ENCODE results near the gene PRSS58.
A peak's percentile ranks its signal among the peaks of the same experiment; 100 is the strongest.

PRSS58 gene, protein sequence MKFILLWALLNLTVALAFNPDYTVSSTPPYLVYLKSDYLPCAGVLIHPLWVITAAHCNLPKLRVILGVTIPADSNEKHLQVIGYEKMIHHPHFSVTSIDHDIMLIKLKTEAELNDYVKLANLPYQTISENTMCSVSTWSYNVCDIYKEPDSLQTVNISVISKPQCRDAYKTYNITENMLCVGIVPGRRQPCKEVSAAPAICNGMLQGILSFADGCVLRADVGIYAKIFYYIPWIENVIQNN

DNA sequence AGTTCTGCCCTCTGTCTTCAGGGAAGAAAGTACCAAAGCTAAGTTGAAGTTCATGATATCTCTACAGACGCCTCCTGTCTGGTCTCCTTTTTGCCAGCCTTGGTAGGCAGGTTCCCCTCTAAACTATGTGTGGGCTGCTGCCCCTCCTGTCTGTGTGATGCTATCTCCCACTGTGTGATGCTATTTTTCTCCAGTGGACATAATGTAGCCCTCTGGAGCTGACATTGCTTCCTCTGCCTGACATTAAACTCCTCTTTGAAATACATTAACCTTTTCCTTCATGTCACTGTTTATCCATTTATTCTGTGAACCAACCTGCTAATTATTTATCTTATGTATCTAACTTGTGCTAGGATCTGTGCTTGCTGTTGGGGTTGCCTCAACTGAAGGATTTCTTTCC lies at the start of gene PRSS58:
Gene PRSS58, minus strand, starts transcription at position 101 of the 400 bp plus-strand sequence. CDS start 351 bp downstream, outside the sequence.
- DNase-seq (ENCODE audit: low read depth): no peak

DNA sequence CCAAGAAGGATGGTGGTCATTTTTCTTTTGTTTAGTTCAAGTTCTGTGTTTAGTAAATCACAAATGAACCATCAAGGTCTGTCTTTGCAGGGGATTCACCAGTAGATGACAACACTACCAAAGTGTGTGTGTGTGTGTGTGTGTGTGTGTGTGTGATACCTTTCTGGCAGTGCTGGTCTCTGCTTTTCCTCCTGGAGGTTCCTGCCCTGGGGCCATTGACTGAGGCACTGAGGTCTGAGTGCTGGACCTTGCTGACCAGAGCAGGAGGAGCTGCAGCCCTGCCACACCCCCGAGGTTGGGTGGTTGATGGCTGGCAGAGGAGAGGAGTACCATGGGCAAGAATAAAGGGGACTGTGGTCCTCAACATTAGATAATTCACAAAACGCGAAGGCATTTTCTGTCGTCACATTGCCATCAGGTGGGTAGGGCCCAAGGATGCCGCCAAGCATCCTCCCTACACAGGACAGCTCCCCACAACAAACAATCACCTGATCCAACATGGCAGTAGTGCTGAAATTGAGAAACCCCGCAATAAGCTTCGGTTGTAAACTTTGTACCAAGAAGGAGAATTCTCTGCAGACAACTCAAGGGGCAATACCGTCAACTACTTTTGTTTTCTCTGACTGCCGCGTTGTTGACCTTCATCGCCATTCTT lies 49.5 kb upstream of the PRSS58 start:
- no peak for DNase-seq (ENCODE audit: low read depth)

DNA sequence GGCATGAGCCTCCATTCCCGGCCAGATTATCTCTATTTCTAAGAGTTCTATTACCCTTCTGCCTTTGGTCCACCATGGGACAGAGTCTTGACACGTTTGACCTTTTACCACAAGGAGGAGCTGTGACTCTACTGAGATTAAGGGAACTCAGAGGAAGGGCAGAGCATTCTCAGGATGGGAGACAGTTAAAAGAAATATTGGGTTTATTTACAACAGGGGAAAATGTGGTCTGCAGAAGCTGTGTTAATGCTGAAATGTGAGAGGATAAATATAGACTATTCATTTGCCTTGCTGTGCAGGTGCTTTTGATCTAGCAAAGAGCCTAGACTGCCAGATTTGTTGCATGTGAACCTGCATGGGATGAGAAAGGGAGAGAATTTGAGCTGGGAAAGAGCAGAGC lies 45.8 kb upstream of the PRSS58 start:
- DNase-seq (ENCODE audit: low read depth): no peak

DNA sequence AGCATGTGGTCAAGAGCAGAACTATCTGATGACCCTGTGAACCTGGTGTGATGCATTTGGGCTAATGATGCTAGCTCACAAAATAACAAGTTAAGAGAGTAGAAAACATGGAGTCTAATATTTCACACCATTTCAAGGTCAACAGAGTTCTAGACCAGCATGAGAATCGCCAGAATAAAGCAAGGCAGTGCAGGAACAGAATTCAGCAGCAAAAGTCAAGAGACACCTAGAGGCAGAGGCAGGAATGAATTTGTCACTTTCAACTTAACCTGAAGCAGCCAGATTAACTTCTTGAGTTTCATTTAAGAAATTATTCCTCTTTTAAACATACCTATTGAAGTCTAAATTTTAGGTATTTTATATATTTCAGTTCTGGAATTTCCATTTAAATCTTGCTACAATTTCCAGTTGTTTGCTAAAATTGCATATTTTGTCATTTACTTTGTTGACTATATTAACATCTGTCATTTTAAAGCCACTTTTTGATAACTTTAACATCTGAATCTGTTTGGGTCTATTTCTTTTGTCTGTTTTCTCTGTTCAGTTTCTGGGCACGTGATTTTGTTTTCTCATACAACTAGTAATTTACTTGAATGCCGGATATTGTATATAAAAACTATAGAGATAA lies 44.2 kb upstream of the PRSS58 start:
- no peak for DNase-seq (ENCODE audit: low read depth)

DNA sequence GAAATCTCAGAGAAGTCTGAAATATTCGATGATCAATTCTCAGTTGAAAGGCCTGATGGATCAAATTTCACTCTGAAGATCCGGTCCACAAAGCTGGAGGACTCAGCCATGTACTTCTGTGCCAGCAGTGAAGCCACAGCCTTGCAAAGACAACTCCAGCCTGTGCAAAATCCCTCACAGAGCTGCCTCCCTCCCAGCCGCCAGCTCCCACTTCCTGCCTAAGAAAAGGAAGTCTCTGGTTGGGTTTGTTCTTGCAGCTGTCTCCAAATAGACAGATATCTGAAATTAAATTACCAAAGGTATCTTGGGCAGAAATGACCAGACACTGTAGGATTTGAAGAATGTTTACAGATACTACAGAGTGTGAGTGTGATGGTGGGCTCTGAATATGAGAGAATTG lies 43.4 kb upstream of the PRSS58 start:
- DNase-seq (ENCODE audit: low read depth): no peak

DNA sequence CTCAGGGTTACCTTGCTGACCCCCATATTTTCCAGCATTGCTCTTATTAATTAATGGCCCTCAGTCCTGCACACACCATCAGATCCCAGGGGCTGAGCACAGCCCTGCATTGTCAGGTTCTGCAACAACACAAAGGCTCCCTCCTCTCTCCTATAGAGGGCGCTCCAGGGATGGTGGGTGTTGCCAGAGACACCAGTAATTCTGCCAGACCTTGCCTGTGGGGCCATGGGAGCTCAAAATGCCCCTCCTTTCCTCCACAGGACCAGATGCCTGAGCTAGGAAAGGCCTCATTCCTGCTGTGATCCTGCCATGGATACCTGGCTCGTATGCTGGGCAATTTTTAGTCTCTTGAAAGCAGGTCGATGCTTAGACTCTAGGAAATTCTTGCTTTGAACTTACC lies 42.8 kb upstream of the PRSS58 start:
- peak; percentile 15 for DNase-seq (ENCODE audit: low read depth)

DNA sequence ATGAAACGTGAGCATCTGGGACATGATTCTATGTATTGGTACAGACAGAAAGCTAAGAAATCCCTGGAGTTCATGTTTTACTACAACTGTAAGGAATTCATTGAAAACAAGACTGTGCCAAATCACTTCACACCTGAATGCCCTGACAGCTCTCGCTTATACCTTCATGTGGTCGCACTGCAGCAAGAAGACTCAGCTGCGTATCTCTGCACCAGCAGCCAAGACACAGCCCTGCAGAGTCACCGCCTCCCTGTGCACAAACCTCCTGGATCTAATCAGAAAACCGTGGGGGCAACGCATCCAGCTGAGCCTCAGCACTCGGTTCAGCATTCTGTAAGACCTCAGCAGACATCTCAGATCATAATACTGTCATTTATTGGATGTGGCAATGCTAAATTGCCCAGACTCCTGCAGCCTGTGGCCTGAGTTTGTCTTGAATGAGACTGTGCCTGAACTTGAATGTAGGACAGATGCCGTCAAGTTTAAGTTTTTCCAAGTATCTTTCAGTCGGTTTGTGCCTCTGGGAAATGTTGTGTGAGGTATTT lies 41.5 kb upstream of the PRSS58 start:
- no peak for DNase-seq (ENCODE audit: low read depth)

DNA sequence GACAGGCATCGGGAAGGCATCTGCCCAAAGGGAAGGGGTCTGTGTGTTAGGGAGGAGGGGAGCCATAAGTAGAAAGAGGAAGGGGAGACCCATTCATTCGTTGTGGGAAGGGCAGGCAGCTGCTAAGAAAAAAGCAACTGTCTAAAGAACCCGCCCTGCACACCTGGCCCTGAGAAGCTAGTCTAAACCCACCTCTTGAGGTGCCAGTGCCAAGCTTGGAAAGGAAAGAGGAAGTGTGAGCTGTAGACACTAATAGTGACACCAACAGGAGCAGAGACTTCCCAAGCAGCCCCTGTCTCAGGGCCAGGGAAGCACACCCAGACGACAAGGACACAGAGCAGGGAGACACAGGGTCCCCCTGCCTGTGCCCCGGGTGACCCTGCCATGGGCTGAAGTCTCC lies 40.8 kb upstream of the PRSS58 start:
- DNase-seq (ENCODE audit: low read depth): no peak

DNA sequence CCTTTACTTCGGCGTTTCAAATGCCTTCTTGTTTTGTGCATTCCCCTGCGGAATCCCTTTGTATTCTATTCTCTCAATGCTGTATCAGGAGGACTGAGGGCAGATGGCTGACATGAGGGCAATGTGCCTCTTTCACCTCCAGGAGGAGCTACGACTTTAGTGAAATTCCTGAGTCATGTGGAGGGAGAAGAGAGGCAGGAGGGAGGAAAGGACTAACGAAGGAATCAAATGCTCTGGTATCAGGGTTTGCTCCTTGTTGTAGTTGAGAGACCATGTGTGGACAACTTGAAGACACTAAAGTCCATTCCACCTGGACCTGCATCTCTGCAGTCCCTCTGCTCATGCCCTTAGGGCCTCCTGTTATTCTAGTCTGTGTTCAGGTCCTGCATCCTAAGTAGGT lies 40.2 kb upstream of the PRSS58 start:
- DNase-seq (ENCODE audit: low read depth): no peak

DNA sequence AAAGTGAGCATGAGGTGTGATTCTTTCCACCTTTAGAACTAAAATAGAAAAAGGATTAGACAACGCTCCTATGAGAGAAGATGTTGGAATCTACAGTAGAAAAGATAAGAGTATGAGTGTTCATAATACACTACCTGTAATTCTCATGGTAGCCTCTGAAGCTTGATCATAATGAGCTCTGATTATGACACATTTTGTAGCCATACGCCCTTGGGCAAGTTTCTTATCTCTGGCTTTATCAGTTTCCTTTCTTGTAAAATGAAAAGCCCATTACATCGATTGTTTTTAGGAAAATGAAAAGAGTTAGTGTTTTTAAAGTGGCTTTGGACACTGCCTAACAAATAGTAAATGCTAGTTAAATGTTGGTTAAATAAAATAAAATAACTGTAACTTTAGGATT lies 22.4 kb upstream of the PRSS58 start:
- no peak for DNase-seq (ENCODE audit: low read depth)

DNA sequence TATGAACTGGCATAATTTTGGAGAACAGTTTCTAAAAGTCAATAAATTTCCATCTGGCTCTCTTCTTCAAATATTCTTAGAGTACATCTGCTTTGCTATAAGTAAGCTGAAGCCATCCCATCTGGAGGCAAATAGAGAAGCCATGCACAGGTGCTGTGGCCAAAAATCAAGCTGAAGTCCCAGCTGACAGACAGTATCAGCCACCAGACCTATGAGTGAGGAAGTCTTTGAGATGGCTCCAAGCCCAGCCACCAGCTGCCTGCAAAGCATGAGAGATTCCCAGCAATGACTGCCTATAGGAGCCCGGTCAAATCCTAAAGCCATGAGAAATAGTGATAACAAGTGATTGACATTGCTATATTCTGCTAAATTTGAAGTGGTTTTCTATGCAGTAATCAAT lies 21.7 kb upstream of the PRSS58 start:
- no peak for DNase-seq (ENCODE audit: low read depth)

DNA sequence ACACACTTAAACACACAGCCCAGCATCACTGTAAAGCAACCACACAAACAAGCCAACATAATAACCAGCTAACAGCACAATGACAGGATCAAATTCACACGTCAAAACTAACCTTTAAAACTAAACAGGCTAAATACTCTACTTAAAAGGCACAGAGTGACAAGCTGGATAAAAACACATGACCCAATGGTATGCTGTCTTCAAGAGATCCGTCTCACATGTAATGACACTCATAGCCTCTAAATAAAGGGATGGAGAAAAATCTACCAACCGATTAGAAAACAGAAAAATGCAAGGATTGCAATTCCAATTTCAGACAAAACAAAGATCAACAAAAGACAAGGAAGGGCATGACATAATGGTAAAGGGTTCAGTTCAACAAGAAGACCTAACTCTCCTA lies 17.2 kb upstream of the PRSS58 start:
- DNase-seq (ENCODE audit: low read depth): no peak

DNA sequence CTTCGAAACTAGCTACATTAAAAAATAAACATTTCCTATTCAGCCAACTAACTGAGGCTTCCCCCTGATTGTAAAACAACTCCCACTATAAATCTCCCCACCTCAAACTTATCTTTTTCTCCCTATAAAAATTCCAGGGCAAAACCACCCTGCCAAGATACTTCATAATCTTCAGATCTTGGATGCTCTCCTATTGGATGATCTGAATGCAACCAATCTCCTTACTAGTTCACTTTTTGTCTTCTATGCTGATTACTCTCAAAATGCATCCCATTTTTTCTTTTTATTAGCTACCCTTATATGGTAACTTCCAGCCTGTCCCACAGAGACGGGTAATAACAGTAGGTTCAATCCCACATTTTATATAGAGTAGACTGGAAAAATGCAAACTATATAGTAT lies 15.0 kb upstream of the PRSS58 start:
- DNase-seq (ENCODE audit: low read depth): no peak

DNA sequence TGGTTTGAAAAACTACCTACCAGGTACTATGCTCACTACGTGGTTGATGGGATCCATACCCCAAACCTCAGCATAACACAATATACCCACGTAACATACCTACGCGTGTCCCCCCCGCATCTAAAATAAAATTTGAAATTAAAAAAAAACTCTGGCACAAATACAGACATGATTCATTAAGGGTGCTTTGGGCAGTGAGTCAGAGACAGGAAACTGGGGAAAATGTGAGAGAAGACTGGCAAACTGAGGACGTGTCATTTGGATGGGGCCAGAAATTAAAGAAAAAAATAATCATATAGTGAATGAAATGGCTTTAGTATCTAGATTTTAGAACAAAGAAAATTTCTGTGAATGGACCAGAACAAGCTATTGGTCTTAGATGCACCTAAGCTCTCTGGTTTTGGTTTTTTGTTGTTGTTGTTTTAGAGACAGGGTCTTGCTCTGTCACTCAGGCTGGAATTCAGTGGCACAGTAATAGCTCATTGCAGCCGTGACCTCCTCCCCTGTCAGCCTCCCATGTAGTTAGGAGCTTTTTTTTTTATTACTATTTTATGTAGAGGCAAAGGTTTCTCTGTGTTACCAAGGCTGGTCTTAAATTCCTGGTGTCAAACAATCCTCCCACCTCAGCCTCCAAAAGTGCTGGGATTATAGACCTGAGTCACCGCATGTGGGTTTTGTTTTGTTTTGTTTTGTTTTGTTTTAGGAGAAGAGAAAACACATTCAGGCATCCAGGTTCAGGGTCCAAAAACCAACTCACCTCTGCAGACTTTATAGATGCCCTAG lies 5.9 kb upstream of the PRSS58 start:
- no peak for DNase-seq (ENCODE audit: low read depth)

DNA sequence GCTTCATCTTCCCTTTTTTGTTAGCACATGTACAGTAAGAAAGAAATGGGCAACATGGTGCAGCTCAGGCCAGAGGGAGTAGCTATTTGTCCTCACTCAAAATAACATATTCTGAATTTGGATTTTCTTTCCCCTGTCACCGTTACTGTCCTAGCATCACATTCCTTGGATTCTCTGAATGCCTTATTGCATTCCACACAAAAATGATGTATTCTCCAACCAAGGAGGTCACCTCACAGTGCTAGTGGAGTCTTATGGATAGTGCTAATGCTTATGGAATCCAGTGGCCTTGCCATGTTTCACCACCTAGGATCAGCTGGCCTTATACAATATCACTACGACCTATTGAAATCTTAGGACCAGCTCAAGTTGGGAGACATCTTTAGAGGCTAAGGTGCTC lies 7.2 kb downstream of the PRSS58 start:
- DNase-seq (ENCODE audit: low read depth): no peak

DNA sequence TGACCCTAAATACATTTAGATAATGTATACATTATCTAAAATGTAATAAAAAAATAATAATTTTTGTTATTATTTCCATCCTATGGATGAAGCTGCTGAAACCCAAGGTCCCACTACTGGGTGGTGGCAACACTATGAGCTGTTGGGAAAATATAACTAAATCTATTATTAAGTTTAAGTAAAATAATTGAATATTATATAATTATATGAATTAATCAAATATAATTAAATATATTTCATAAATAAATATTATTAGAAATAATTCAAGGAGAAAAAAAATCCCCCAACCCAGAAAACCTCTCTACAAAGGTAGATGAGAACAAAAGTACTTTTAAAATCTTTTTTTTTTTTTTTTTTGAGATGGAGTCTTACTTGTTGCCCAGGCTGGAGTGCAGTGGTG lies 7.9 kb downstream of the PRSS58 start:
- no peak for DNase-seq (ENCODE audit: low read depth)

DNA sequence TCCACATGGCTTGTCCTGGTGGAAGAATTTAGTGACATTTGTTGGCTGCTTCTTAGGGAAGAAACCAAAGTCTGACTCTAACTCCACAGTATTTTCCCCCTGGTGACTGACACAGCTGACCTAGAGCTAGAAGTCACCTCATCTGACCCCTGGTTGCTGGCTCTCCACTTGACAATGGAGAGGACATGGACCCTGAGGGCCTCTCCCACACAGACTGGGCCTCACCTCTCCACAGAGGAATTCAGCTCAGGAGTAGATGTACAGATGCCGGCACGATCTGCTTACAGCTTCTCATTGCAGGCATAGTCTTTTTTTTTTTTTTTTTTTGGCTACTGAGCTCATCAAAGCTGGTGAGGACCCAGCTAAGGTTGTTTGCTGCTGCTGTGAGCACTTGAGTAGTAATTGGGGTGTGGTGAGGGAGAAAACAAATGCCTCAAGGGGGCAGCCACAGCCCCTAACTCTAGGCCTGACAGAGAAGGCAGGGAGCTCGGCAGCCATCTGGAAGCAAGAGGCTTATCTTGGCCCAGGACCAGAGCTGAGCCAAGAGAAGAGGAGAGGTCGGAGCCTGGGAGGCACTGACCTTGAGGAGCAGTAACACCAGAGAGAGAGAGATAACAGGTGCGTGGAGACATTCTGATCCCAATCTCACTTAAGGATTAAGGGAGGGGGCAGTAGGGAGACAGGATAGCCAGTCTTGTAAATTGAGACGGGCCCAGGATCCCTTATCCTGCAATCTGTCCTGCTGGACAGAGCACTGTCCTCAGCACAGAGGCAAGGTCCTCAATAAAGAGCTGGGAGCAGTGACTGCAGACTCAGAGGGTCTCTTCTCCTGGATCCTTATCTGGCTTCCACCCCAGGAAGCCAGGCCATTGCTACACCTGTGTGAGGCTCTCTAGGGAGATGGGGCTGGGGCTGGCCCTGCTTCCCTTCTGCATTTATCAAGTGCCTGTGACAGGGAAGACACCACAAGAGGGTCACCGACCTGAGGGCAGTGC lies 9.4 kb downstream of the PRSS58 start:
- DNase-seq (ENCODE audit: low read depth): no peak

DNA sequence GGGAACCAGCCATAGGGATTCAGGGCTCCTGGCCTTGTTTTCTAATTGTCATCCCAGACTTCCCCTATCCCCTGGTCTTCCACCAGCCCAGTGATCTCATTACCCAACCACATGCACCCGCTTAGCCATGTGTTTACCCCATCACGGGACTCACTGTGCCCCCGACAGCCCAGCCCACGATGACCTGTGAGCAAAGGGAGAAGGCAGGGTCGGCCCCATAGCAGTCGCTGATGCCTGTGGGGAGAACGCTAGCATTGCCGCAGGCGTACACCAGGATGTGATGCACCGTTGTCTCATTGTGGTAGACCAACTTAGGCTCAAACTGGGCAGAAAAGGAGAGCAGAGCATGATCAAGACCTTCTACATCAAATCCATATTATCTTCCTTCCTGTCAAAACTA lies 14.0 kb downstream of the PRSS58 start:
- DNase-seq (ENCODE audit: low read depth): no peak

DNA sequence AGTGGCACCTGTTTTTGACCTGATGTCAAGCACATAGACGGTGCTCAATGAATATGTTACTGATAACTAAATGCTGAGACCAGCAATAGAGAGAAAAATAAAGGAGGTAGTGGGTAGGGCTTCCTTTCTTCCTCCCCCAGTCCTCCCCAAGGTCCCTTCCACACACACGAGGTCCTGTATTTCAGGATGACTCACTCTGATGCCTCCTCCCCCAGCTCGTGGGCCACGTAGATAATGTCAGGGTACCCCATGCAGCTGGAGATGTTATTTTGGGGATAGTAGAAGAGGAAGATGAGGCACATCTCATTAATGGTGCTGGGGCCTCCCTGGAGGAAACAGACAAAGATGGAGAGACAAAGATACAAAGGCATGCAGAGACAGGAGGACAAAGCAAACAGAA lies 17.3 kb downstream of the PRSS58 start:
- DNase-seq (ENCODE audit: low read depth): no peak

DNA sequence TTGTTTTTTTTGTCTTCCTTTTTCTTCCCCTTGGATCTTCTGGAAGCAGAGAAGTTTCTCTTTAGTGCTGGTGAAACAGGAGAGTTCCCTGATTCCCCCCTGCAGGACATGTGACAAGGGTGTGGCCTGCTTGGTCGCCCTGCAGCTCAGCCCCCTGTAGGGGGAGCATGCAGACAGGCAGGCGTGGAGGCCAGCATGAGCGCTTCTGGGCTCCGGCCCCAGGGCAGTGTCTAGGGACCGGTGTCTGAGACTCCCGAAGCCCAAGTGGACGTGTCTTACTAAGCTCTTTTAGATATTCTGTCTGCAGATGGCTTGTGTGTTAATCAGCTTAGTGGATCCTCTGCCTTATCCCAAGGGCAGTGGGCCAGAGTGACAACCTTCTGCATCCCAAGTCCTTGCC lies 26.1 kb downstream of the PRSS58 start:
- no peak for DNase-seq (ENCODE audit: low read depth)

DNA sequence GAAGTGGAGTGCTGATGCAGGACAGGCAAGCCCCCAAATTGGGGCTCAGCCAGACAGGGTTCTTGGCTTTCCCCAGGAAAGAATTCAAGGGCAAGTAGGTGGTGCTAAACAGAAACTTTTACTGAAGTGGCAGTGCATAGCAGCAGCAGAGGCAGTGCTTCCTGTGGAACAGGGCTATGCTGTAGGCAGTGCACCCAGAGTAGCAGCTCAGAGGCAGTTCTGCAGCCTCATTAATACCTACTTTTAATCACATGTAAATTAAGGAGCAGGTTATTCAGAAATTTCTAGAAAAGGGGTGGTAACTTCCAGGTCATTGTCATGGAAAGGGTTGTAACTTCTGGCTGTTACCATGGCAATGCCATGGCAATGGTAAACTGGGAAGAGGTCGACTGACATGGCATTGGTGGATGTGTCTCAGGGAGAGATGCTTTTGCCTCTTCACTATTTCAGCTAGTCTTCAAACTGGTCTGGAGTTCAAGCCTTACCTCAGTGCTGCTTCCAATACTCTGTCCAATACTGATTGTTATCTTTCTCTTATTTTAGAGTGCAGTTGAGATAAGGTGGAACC lies 29.2 kb downstream of the PRSS58 start:
- no peak for DNase-seq (ENCODE audit: low read depth)

All from stimulated activated CD8-positive, alpha-beta memory T cell treated with anti-CD3 and anti-CD28 coated beads, Interleukin-4, amount 100 ng/mL, for 24 hours (primary cell).